Ishikawa (cell line): ENCODE data around the gene STK32A.

Source experiments
- CEBPB ChIP-seq: IDR thresholded peaks from 2 replicates; pipeline ENCODE4 v1.6.1; 2012
- CREB1 ChIP-seq: IDR thresholded peaks from 2 replicates; pipeline ENCODE4 v1.6.1; 2012; ENCODE audit warnings: low read depth
- EGR1 ChIP-seq: IDR thresholded peaks from 2 replicates; pipeline ENCODE4 v1.6.1; 2012
- EP300 ChIP-seq: IDR thresholded peaks from 2 replicates; pipeline ENCODE4 v1.6.1; 2012; ENCODE audit warnings: borderline replicate concordance
- FOXM1 ChIP-seq: IDR thresholded peaks from 2 replicates; pipeline ENCODE4 v1.6.1; 2012; ENCODE audit warnings: low read depth, borderline replicate concordance
- MAX ChIP-seq: IDR thresholded peaks from 2 replicates; pipeline ENCODE4 v1.6.1; 2012
- NFIC ChIP-seq: IDR thresholded peaks from 2 replicates; pipeline ENCODE4 v1.6.1; 2012
- RAD21 ChIP-seq: IDR thresholded peaks from 2 replicates; pipeline ENCODE4 v1.6.1; 2012; ENCODE audit warnings: low read depth
- TAF1 ChIP-seq: IDR thresholded peaks from 2 replicates; pipeline ENCODE4 v1.6.1; 2012; ENCODE audit warnings: low read depth, mild to moderate bottlenecking
- TCF12 ChIP-seq: IDR thresholded peaks from 2 replicates; pipeline ENCODE4 v1.6.1; 2012; ENCODE audit warnings: low read depth
- TEAD4 ChIP-seq: IDR thresholded peaks from 2 replicates; pipeline ENCODE4 v1.6.1; 2012
- YY1 ChIP-seq: IDR thresholded peaks from 2 replicates; pipeline ENCODE4 v1.6.1; 2012; ENCODE audit warnings: low read depth
- ZBTB7A ChIP-seq: IDR thresholded peaks from 2 replicates; pipeline ENCODE4 v1.6.1; 2012; ENCODE audit warnings: low read depth
- TF ChIP-seq, protein P1 (sequence below): IDR thresholded peaks from 2 replicates; pipeline ENCODE4 v1.6.1; 2012; ENCODE audit warnings: low read depth, mild to moderate bottlenecking
- TF ChIP-seq, protein P2 (sequence below): IDR thresholded peaks from 2 replicates; pipeline ENCODE4 v1.6.1; 2012

Gene STK32A

GRCh38 chr5:147407094-147407681 is 172.4 kb downstream of the STK32A start:
- TF ChIP-seq, protein P1, sequence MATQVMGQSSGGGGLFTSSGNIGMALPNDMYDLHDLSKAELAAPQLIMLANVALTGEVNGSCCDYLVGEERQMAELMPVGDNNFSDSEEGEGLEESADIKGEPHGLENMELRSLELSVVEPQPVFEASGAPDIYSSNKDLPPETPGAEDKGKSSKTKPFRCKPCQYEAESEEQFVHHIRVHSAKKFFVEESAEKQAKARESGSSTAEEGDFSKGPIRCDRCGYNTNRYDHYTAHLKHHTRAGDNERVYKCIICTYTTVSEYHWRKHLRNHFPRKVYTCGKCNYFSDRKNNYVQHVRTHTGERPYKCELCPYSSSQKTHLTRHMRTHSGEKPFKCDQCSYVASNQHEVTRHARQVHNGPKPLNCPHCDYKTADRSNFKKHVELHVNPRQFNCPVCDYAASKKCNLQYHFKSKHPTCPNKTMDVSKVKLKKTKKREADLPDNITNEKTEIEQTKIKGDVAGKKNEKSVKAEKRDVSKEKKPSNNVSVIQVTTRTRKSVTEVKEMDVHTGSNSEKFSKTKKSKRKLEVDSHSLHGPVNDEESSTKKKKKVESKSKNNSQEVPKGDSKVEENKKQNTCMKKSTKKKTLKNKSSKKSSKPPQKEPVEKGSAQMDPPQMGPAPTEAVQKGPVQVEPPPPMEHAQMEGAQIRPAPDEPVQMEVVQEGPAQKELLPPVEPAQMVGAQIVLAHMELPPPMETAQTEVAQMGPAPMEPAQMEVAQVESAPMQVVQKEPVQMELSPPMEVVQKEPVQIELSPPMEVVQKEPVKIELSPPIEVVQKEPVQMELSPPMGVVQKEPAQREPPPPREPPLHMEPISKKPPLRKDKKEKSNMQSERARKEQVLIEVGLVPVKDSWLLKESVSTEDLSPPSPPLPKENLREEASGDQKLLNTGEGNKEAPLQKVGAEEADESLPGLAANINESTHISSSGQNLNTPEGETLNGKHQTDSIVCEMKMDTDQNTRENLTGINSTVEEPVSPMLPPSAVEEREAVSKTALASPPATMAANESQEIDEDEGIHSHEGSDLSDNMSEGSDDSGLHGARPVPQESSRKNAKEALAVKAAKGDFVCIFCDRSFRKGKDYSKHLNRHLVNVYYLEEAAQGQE: no peak
- TF ChIP-seq CREB1 (no peak), YY1 (no peak), NFIC (no peak)

DNA sequence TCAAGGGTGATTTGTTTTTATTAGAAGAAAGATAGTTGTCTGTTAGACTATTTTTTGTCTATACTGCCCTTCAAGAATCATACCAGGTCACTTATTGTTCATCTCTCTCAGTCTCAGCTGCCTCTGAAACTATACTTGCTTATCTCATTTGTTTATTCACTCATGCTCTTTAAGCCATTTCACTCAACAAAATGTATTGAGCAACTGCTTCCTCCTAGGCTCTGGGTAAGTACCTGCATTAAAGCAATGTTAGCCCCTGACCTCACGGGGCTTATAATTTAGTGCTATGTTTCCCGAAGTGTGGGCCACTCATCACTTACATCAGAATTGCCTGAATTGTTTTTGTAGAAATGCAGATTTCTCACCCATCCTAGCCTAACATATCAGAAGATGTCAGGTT is 174.2 kb downstream of the STK32A start:
- TF ChIP-seq NFIC (no peak), YY1 (no peak), CEBPB (no peak), EP300 (no peak), TEAD4 (no peak)
- TF ChIP-seq, protein P2, sequence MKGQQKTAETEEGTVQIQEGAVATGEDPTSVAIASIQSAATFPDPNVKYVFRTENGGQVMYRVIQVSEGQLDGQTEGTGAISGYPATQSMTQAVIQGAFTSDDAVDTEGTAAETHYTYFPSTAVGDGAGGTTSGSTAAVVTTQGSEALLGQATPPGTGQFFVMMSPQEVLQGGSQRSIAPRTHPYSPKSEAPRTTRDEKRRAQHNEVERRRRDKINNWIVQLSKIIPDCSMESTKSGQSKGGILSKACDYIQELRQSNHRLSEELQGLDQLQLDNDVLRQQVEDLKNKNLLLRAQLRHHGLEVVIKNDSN: no peak
- TF ChIP-seq, protein P1: no peak

DNA sequence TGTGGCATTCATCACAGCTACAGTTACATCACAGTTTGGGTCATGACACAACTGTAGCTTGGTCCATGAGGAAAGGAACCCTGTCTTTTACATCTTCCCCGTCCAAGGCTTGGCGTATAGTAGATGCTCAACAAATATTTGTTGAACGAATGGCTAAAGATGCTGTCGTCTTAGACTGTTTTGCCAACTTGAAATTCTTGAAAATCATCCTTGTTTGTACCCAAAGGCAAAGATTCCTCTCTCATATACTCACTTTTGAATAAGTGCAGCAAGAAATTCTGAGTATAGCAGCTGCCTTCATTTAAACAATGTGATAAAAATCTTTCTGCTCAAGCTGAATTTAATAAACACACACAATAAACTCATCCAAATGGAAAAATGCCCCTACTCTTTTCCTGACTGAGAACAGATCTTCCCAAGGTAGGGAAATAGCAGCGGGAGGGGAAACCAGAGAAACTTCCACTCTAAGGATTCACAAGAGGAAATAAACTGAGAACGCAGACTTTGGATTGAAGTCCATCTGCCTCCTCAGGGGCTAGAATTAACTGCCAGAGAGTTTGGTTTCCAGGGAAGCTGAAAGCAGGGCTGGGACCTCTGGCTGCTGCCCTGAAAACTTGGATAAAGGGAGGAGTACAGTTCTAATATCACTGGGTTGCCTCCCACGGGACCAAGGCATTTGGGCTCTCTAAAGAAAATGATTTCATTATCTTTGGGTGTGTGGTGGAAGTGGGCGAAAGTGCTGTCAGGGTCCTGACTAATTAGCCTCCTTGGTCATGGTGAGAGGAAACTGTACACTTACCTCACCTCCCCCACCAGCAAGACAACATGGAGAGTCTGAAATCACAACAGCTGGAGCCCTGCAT is 175.9 kb downstream of the STK32A start:
- no peak for TF ChIP-seq YY1
- TF ChIP-seq TAF1: no peak
- TF ChIP-seq EGR1: no peak
- TF ChIP-seq CREB1: no peak
- no peak for TF ChIP-seq TEAD4
- no peak for TF ChIP-seq MAX
- no peak for TF ChIP-seq ZBTB7A
- no peak for TF ChIP-seq NFIC
- TF ChIP-seq EP300: no peak
- no peak for TF ChIP-seq CEBPB
- TF ChIP-seq, protein P1: no peak
- TF ChIP-seq TCF12: no peak
- TF ChIP-seq, protein P2: no peak

DNA sequence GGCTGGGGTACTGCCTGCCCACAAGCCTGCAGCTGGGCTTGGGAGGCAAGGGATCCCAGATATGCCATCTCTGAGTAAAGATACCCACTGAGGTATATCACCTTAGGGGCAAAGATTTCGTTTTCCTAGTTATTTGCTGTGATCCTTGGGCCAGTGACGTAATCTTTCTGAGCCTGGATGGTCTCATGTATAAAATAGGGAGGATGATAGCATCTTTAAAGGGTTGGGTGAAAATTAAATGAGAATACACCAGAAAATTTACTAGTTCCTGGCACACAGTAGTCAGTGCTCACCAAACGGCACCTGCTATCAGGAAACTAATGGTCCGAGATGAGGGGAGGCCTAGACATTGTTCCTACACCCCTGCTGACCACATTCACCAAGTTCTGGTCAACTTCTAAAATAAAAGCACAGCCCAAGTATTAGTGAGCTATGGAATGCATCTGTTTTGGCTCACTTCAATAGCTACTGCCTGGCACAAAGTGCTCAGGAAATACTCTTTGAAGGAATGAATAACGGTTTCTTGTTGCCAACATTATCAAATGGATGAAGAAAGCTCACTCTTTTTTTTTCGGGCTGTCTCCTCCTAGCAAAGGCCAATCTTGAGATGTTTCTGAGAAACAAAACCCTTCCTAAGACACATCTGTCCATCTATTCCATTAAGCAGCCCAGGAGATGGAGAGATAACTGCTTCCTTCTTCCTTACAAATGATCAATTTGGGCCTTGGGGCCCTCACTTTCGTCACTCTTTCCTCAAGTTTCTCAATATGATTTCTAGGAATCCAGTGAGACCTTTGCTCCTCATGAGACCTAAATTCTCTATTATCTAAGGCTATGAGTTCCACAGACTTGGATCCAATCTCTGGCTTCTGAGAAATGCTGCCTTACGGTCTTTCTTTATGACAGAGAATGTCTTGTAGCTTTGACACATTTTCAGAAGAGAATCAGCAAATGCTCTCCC is 176.8 kb downstream of the STK32A start:
- TF ChIP-seq CREB1: no peak
- no peak for TF ChIP-seq EP300
- no peak for TF ChIP-seq TAF1
- TF ChIP-seq CEBPB: no peak
- TF ChIP-seq, protein P1: no peak
- TF ChIP-seq TEAD4: no peak
- TF ChIP-seq RAD21: no peak
- no peak for TF ChIP-seq EGR1
- TF ChIP-seq, protein P2: no peak
- no peak for TF ChIP-seq TCF12
- TF ChIP-seq ZBTB7A: no peak
- TF ChIP-seq FOXM1: no peak
